CD8-positive, alpha-beta memory T cell (primary cell): Measurements from ENCODE around the gene CHRNA4. TPM values are rescaled to one million over a fixed set of nuclear protein-coding genes. Genes with fewer than 3 reads are reported as not detected.

Experiments used
- CTCF ChIA-PET: fragments of 350-600 bp; sonication (Branson Sonifier 250); formaldehyde crosslinking; loops from one replicate; lab custom pipeline; 2021; ENCODE audit warnings: antibody characterized with exemption; lab: Charles Lee
- POLR2A ChIA-PET: fragments of 350-600 bp; sonication (Branson Sonifier 250); formaldehyde crosslinking; loops from one replicate; lab custom pipeline; 2021; ENCODE audit warnings: antibody characterized with exemption; lab: Charles Lee
- DNase-seq, 5 donors: peaks; one replicate each; pipeline versions ENCODE4 v3.0.0 to v3.0.0-alpha.2; 2020 to 2022; ENCODE audit warnings: mixed read lengths in 1 of 5
- H3K27ac ChIP-seq: one replicate; pipeline ENCODE4 v1.7.0; 2013; ENCODE audit warnings: low read depth, mild to moderate bottlenecking, low read length, moderate library complexity
- H3K27me3 ChIP-seq: 2 replicates; pipeline ENCODE4 v1.7.0; 2013; ENCODE audit warnings: low read length, mild to moderate bottlenecking; ENCODE audit not compliant: insufficient read depth, poor library complexity, severe bottlenecking
- H3K36me3 ChIP-seq: 2 replicates; pipeline ENCODE4 v1.7.0; 2013; ENCODE audit warnings: mild to moderate bottlenecking, low read length, moderate library complexity; ENCODE audit not compliant: insufficient read depth
- H3K4me1 ChIP-seq: 2 replicates; pipeline ENCODE4 v1.7.0; 2013; ENCODE audit warnings: mild to moderate bottlenecking, low read length, moderate library complexity; ENCODE audit not compliant: insufficient read depth
- H3K4me3 ChIP-seq: 2 replicates; pipeline ENCODE4 v1.7.0; 2013; ENCODE audit warnings: mild to moderate bottlenecking, low read length
- H3K9me3 ChIP-seq: 2 replicates; pipeline ENCODE4 v1.7.0; 2013; ENCODE audit warnings: mild to moderate bottlenecking, low read length
- H3K27ac Mint-ChIP-seq, 8 donors: one replicate each; pipeline ENCODE4 v1.8.0; 2020 to 2021; ENCODE audit warnings: mixed read lengths in 8 of 8, mild to moderate bottlenecking in 6 of 8, inconsistent platforms in 3 of 8, moderate library complexity in 3 of 8
- H3K27me3 Mint-ChIP-seq, 2 donors: one replicate each; pipeline ENCODE4 v1.8.0; 2020 to 2021; ENCODE audit warnings: mixed read lengths in 2 of 2, mild to moderate bottlenecking in 1 of 2, moderate library complexity in 1 of 2
- H3K36me3 Mint-ChIP-seq, 3 donors: one replicate each; pipeline ENCODE4 v1.8.0; 2020 to 2021; ENCODE audit warnings: mixed read lengths in 3 of 3, inconsistent platforms in 1 of 3, mild to moderate bottlenecking in 1 of 3
- H3K4me1 Mint-ChIP-seq, 3 donors: one replicate each; pipeline ENCODE4 v1.8.0; 2020 to 2021; ENCODE audit warnings: mixed read lengths in 3 of 3, inconsistent platforms in 1 of 3, mild to moderate bottlenecking in 1 of 3
- H3K4me3 Mint-ChIP-seq, 7 donors: one replicate each; pipeline ENCODE4 v1.8.0; 2020 to 2021; ENCODE audit warnings: mixed read lengths in 7 of 7, mild to moderate bottlenecking in 6 of 7, moderate library complexity in 4 of 7, inconsistent platforms in 2 of 7
- H3K9me3 Mint-ChIP-seq, 5 donors: one replicate each; pipeline ENCODE4 v1.8.0; 2020 to 2022; ENCODE audit warnings: mixed read lengths in 5 of 5, mild to moderate bottlenecking in 3 of 5, moderate library complexity in 2 of 5, inconsistent platforms in 1 of 5
- polyA plus RNA-seq: library from polyadenylated mRNA; unstranded; fragments of 300-500 nt; fragmentation: Illumina TruSeq; gene quantifications from one replicate; pipeline ENCODE4 v1.2.3, GENCODE V29; 2021
- total RNA-seq, 2 experiments: library from RNA; stranded (reverse); gene quantifications; one replicate each; pipeline ENCODE4 v1.2.3, GENCODE V29; 2021

The CHRNA4 gene
- total and polyA plus RNA-seq, 3 experiments from 2014 or later, result not detected

- Mint-ChIP-seq H3K27me3 (peaks cover 3 to 27% of the 10 kb centered on the region in 2 donors), H3K9me3 (no peaks in the 10 kb centered on the region), H3K4me1 (peaks cover 6 to 15% (median 13%) of the 10 kb centered on the region in 3 donors), H3K27ac (peak overlapping the region in 1 of 8 donors; percentile 50), H3K4me3 (no peak overlapping the region), H3K36me3 (peaks cover 0 to 3% (median 0%) of the 10 kb centered on the region in 3 donors)
- H3K27me3 ChIP-seq, result no peaks in the 10 kb centered on the region
- no peak overlapping the region for H3K4me3 ChIP-seq
- no peaks in the 10 kb centered on the region for H3K36me3 ChIP-seq
- no peak for DNase-seq
- ChIA-PET CTCF (no interaction called here), POLR2A (no interaction called here)
- no peak overlapping the region for H3K27ac ChIP-seq
- peaks cover 12% of the 10 kb centered on the region for H3K4me1 ChIP-seq
- H3K9me3 ChIP-seq, result no peaks in the 10 kb centered on the region
These were observed 67.1 kb downstream of the CHRNA4 start for GRCh38 chr20:63293871-63294535.

DNA sequence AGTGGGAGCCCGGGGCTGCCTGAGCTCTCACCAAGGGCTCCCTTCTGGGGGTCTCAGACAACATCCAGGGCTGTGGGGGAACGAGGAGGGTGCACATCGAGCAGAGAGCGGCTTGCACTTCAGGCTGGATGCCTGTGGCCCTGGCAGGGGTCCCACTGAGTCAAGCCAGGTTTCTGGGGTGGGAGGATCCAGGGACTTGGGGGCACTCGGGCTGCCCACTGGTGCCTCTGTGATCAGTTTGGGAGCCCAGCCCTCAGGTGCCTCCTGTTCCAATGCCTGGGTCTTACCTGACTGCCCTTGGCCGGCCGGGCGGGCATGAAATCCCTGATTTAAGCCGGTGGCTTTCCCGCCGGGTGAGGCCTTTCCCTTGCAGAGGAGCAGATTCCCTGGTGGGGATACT, 67.7 kb downstream of the CHRNA4 start:
- peaks cover 0 to 22% of the 10 kb centered on the region in 2 donors for H3K27me3 Mint-ChIP-seq
- peaks cover 6 to 15% (median 13%) of the 10 kb centered on the region in 3 donors for H3K4me1 Mint-ChIP-seq
- Histone ChIP-seq H3K36me3 (no peaks in the 10 kb centered on the region), H3K27me3 (no peaks in the 10 kb centered on the region), H3K9me3 (no peaks in the 10 kb centered on the region), H3K4me3 (no peak overlapping the region), H3K27ac (no peak overlapping the region), H3K4me1 (peaks cover 12% of the 10 kb centered on the region)
- POLR2A ChIA-PET, result no interaction called here
- H3K27ac Mint-ChIP-seq, result peak overlapping the region in 1 of 8 donors; percentile 50
- no peak overlapping the region for H3K4me3 Mint-ChIP-seq
- peaks cover 0 to 7% (median 0%) of the 10 kb centered on the region in 3 donors for H3K36me3 Mint-ChIP-seq
- H3K9me3 Mint-ChIP-seq, result no peaks in the 10 kb centered on the region
- no peak for DNase-seq
- CTCF ChIA-PET, result no interaction called here

Other genes with a start within 250 kb of the CHRNA4 start
- 10 to 100 TPM; 47.0 to 47.5 TPM for gene YTHDF1, start 145.2 kb downstream of the CHRNA4 start, total RNA-seq
- 43.1 TPM for gene YTHDF1, start 145.2 kb downstream of the CHRNA4 start, polyA plus RNA-seq
- gene BIRC7, start 125.4 kb downstream of the CHRNA4 start, total RNA-seq, result not detected
- gene BIRC7, start 125.4 kb downstream of the CHRNA4 start, polyA plus RNA-seq, result not detected
- gene NKAIN4, start 106.9 kb downstream of the CHRNA4 start, total RNA-seq, result not detected
- not detected for gene NKAIN4, start 106.9 kb downstream of the CHRNA4 start, polyA plus RNA-seq
- 10 to 100 TPM; 71.0 to 77.5 TPM for gene ARFGAP1, start 88.5 kb downstream of the CHRNA4 start, total RNA-seq
- 22.7 TPM for gene ARFGAP1, start 88.5 kb downstream of the CHRNA4 start, polyA plus RNA-seq
- gene COL20A1, start 68.2 kb downstream of the CHRNA4 start, total RNA-seq, result under 1 TPM in 1 of 2 experiments, not detected in 1; 0.04 TPM
- not detected for gene COL20A1, start 68.2 kb downstream of the CHRNA4 start, polyA plus RNA-seq
- not detected for gene KCNQ2, start 111.3 kb upstream of the CHRNA4 start, total RNA-seq
- gene KCNQ2, start 111.3 kb upstream of the CHRNA4 start, polyA plus RNA-seq, result not detected
- gene EEF1A2, start 137.7 kb upstream of the CHRNA4 start, total RNA-seq, result under 1 TPM in 1 of 2 experiments, not detected in 1; 0.20 TPM
- gene EEF1A2, start 137.7 kb upstream of the CHRNA4 start, polyA plus RNA-seq, result 0.17 TPM
- 100 to 1,000 TPM; 207 to 218 TPM for gene PPDPF, start 159.4 kb upstream of the CHRNA4 start, total RNA-seq
- gene PPDPF, start 159.4 kb upstream of the CHRNA4 start, polyA plus RNA-seq, result 137 TPM
- gene PTK6, start 176.0 kb upstream of the CHRNA4 start, total RNA-seq, result under 1 TPM; 0.18 to 0.31 TPM
- gene PTK6, start 176.0 kb upstream of the CHRNA4 start, polyA plus RNA-seq, result 0.16 TPM
- gene SRMS, start 186.4 kb upstream of the CHRNA4 start, total RNA-seq, result not detected
- gene SRMS, start 186.4 kb upstream of the CHRNA4 start, polyA plus RNA-seq, result not detected
- under 1 TPM; 0.13 to 0.26 TPM for gene FNDC11, start 192.8 kb upstream of the CHRNA4 start, total RNA-seq
- gene FNDC11, start 192.8 kb upstream of the CHRNA4 start, polyA plus RNA-seq, result not detected
- gene HELZ2, start 212.9 kb upstream of the CHRNA4 start, total RNA-seq, result 1 to 10 TPM; 7.4 to 8.7 TPM
- 9.8 TPM for gene HELZ2, start 212.9 kb upstream of the CHRNA4 start, polyA plus RNA-seq